Left renal pelvis (tissue), 4 donors: ENCODE results near the gene KNSTRN. TPM values are rescaled to one million over a fixed set of nuclear protein-coding genes. Genes with fewer than 3 reads are reported as not detected.

ENCODE experiments used
- DNase-seq, 4 donors: peaks; one replicate each; pipeline ENCODE4 v3.0.0-alpha.2; 2013; ENCODE audit warnings: low read depth in 4 of 4, low spot score in 3 of 4
- polyA plus RNA-seq, 4 donors: library from polyadenylated mRNA; unstranded; fragments of 120-200 nt; gene quantifications; one replicate each; pipeline ENCODE4 v1.2.1, GENCODE V29; 2013; ENCODE audit not compliant: insufficient read length in 4 of 4

Gene KNSTRN
- polyA plus RNA-seq = 10 to 100 TPM; 24.1 to 38.5 (median 32.8) TPM

GRCh38 chr15:40382580-40383456, at the start of gene KNSTRN:
KNSTRN (plus strand) TSS chr15:40382721; CDS start chr15:40382836, 115 bp downstream.
- DNase-seq = peak; percentile 70 to 90 (median 81)

DNA sequence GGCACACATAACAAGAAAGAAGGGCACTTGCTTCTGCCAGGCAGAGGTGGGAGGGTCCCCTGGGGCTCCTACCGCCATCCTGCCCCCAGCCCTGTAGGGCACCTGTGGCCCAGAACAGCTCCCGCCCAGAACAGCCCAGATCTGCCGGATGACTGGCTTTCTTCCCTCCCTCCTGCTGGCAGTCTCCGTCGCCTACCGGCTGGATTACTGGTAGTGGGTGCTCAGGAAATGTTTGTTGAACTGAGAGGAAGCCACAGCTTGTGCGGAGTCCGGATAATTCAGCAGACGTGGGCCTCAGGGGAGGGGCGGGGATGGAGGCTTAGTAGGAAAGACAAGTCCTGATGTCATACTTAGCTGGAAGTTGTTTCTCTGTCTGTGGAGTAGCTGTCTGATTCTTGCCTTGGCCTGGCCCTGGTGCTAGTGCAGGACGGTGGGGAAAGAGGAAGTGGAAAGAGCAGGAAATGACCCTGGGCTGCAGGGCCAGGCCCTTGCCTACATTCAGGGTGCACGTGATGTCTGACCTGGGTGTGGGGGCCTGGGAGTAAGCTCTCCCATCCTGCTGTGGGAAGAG, 48.5 kb upstream of the KNSTRN start:
- no peak for DNase-seq

GRCh38 chr15:40334541-40334940, 48.0 kb upstream of the KNSTRN start:
- no peak for DNase-seq

- DNase-seq = no peak
These were observed 47.4 kb upstream of the KNSTRN start for GRCh38 chr15:40334941-40335795.

DNA sequence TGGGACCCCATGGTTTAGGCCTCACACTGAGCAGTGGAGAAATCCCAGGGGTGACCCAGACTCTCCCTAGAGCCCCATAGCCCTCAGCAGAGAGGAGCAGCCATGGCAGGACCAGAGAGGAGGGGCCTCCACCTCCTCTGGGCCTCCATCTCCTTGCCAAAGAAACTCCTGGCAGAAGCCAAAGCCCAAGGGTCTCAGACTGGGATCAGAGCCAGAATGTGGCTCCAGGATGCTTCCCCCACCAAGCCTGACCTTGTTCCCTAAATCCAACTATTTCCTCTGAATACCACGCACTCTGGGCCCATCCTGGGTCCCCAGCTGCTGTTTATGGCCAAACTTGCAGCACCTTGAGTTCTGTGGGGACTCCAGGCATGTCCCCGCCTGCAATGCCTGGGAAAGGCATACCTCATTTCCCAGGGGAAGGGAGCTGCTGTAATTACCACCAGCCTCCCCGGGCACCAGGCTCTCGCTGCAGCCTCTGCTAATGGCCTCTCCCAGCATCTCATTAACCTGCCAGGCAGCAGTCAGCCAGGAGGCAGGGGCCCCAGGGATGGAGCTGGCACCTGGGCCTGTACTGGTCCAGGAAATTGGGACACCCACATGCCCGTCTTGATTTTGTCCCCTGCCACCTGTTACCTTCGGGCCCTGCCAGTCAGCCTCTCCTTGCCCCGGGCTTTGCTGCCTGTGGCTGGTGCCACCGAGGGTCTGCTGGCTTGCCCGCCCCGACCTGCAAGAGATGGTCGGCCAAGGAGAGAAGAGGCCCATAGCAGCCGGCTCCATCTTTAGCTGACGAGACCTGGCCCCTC, 46.4 kb upstream of the KNSTRN start:
- DNase-seq = no peak

DNA sequence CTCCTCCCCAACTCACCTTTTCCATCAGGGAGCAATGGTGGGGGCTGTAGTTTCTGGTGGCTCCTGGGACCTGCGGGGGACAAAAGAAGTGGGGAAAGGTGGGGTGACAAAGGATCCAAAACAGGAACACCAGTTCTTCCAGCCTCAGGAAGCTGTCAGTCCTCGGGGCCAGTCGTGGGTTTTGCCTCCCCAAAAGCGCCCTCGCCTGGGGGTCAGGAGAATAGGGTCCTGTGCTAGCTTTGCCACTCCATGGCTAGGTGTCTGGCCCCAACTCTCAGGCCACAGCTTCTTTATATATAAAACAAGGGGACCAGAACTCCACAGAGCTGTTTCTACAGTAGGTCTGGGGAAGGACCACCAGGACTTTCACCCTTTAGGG, 45.8 kb upstream of the KNSTRN start:
- no peak for DNase-seq

GRCh38 chr15:40337597-40337996, 44.9 kb upstream of the KNSTRN start:
- no peak for DNase-seq

DNA sequence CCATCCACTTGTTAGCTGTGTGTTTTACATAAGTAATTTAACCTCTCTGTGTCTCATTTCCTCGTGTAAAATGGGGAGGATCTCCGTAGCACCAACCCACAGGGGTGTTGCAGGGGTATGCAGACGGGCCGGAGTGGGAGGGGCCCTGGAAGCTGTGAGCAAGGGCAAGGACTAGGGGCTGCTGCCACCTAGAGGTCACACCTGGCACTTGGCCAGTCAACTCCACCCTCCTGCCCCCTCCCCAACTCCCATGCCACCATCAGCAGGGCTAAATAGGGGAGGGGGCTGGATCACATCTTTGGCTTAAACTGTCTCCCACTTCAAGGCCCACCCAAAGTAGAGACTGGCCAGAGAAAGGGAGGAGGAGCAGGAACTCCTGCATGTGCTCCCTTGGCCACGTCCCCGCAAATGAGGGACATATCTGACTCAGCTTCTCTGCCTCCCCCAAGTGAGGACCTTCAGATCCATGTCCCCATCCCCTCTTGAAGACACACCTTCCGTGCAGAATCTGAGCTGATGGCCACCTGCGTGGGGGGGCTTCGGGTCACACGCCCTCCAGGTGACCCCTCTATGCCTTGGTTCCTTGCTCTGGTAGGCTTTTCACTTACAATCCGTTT, 44.4 kb upstream of the KNSTRN start:
- DNase-seq = no peak

DNA sequence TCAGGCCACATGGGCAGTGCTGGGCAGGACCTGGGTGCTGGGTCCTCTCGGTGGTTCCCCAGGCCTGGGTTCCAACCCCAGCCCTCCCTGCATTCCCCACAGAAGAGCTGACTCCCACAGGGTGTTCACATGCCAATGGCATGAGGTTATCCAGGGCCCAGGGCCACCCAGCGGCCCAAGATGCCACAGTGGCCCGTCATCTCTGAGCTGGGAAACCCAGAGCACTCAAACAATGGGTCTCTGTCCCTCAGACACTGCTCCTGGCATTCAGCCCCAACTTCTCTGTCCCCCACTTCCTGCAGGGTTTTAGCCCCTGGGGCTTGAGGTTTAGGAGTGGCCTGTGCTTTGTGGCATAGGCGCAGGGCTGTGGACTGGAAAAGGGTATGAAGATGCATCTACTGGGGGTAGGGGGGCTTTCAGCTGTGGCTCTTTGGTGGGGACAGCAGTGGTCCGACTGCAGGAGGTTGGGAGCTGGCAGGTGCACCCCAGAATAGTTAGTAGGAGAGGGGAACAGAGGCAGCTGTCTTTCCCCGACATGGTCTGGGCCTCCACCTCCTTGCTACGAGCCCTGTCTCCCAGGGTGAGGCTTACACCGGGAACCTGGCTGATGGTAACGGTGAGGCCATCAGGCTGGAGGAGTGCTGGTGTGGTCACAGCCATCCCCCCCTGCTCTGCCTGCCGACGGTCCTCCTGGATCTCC, 43.5 kb upstream of the KNSTRN start:
- DNase-seq = no peak

GRCh38 chr15:40339621-40339945, 42.9 kb upstream of the KNSTRN start:
- no peak for DNase-seq

- no peak for DNase-seq
These were observed 42.3 kb upstream of the KNSTRN start for GRCh38 chr15:40340038-40340739.

DNA sequence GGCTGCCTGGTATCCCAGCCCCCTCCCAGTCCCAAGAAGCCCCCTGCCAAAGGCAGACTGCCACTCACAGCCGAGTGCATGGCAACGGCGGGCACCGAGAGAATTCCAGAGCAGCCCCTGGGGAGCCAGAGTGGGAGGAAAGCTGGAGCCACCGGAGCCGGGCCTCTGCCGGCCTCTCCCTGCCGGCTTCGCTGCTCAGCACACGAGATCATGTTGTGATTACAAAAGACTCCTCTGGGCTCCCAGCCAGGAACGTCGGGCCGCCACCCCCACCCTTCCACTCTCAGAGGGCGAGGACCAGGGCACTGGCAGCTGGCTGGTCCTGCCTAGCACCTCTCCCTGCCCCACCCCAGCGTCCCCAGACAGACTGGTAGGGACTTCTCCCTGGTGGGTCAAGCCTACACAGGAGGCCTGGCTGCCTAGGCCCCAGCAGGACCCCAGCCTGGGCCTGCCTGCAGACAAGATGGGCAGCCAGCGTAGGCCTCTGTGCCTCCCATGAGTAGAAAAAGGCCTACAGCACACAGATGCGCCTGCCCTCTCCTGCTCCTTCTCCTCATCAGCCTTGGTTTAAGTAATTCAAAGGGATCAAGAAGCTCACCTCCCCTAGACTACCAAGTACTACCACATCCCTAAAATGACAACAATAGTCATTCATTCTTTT, 41.7 kb upstream of the KNSTRN start, which contains the start of gene CCDC9B:
CCDC9B (minus strand) TSS at position 200 of the 661 bp plus-strand sequence; CDS start at position 80, 120 bp downstream.
- no peak for DNase-seq

GRCh38 chr15:40342416-40343320, 39.9 kb upstream of the KNSTRN start:
- DNase-seq = no peak

GRCh38 chr15:40343512-40343911, 39.0 kb upstream of the KNSTRN start:
- no peak for DNase-seq

DNA sequence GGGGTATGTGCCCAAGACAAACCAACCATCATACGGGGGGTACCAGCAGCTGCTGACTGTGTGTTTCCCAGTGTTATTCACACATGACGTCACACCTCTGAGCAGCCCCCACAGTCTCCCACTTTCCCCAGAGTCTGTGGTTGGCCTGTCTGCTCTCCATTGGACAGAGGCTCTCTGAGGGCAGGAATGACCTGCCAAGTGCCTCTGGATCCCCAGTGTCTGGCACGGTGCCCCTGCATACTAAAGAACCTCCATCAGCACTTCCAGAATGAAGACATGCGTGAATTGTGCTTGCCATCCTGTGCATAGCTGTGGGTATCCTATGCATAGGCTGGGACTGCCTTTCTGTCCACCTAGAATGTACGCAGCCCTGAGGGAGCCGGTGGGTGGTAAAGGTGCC, 38.3 kb upstream of the KNSTRN start:
- no peak for DNase-seq

DNA sequence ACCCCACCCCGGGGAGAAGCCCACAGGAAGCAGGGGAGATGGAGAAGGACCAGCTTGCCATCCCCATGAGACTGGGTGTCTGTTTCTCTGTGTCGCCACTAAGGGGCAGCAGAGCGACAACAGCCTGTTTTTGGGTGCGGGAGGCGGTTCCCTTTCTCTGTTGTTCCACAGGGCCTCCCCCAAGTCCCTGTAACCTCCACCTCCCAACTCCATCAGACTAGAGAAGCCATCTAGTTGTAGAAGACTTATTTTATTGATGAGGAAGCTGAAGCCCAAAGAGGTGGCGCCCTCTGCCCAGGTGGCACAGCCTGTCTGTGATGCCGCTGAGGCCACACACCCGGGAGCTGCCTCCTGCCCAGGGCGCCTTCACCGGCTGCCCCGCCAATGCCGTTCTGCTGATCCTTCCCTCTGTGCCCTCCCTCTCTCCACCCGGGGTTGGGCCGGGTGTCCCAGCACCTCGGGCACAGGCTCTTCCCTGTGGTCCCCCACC, 37.8 kb upstream of the KNSTRN start:
- DNase-seq = no peak
